Lower lobe of right lung (tissue), 2 donors: ENCODE measurements around the gene MAGI2. TPM values are rescaled to one million over a fixed set of nuclear protein-coding genes. Genes with fewer than 3 reads are reported as not detected.
A peak's percentile ranks its signal among the peaks of the same experiment; 100 is the strongest.

Experiments
- ATAC-seq, 2 donors: fragments of 200-7000 bp; cut with Tn5 transposase; one replicate each; pipeline ENCODE4 v1.9.1; 2020 to 2022; ENCODE audit warnings: mild to moderate bottlenecking in 2 of 2, moderate library complexity in 2 of 2
- DNase-seq: peaks from one replicate; pipeline ENCODE4 v3.0.0-alpha.2; 2020
- H3K27ac ChIP-seq: fragments of 200-600 bp; one replicate; pipeline ENCODE4 v1.8.0; 2022
- H3K27me3 ChIP-seq: fragments of 200-600 bp; one replicate; pipeline ENCODE4 v1.8.0; 2022; ENCODE audit warnings: low read depth
- H3K36me3 ChIP-seq: fragments of 200-600 bp; one replicate; pipeline ENCODE4 v1.8.0; 2022; ENCODE audit warnings: mild to moderate bottlenecking
- H3K4me1 ChIP-seq: fragments of 200-600 bp; one replicate; pipeline ENCODE4 v1.8.0; 2022
- H3K4me3 ChIP-seq: fragments of 200-600 bp; one replicate; pipeline ENCODE4 v1.8.0; 2022; ENCODE audit warnings: mild to moderate bottlenecking
- H3K9me3 ChIP-seq: fragments of 200-600 bp; one replicate; pipeline ENCODE4 v1.8.0; 2022
- CTCF ChIP-seq: fragments of 200-600 bp; IDR thresholded peaks from one replicate; pipeline ENCODE4 v1.8.0; 2022; ENCODE audit warnings: antibody characterized with exemption, mild to moderate bottlenecking
- intact Hi-C: fragments of 100-400 bp; cut with DNase I; formaldehyde crosslinking; loops from one replicate; pipeline ENCODE4 v1.11.0; 2022
- total RNA-seq: library from RNA; stranded (reverse); fragmentation: NEBNext Ultra II Directional; extraction: Animal tissue kit (Norgen Biotek cat#: 25700); gene quantifications from one replicate; pipeline ENCODE4 v1.2.1, GENCODE V29; 2021
- donor health status: DM: no; HTN: yes; CAD: no; lungs with severe emphysema.

The MAGI2 gene
- total RNA-seq, 1 donor from 2014 or later, result 15.3 TPM

DNA sequence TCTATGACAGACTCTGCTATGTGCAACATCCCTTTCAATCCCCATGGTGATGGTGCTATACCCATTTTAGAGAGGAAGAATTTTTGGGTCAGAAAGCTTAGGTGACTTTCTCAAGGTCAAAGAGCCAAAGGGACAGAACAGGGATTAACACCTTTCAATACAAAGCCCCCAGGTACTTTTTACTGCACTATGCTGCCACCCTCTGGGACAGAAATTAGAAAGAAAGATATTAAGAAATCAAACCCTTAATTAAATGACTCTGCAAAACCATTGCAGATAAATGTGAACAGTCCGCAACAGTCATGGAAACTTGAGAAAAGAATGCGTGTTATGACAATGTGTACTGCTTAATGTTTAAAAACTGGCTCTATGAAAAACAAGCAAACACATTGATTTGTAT is 673.7 kb downstream of the MAGI2 start:
- TF ChIP-seq CTCF, result no peak
- ATAC-seq (no peak), DNase-seq (no peak)
- H3K4me3 ChIP-seq, result no peak overlapping the region
- H3K9me3 ChIP-seq, result no peaks in the 10 kb centered on the region
- H3K27me3 ChIP-seq, result no peaks in the 10 kb centered on the region
- intact Hi-C loops, result no loop called here
- H3K27ac ChIP-seq, result no peak overlapping the region
- no peaks in the 10 kb centered on the region for H3K36me3 ChIP-seq
- H3K4me1 ChIP-seq, result no peaks in the 10 kb centered on the region

- Histone ChIP-seq H3K36me3 (no peaks in the 10 kb centered on the region), H3K4me3 (no peak overlapping the region), H3K4me1 (no peaks in the 10 kb centered on the region), H3K27ac (no peak overlapping the region), H3K9me3 (no peaks in the 10 kb centered on the region), H3K27me3 (no peaks in the 10 kb centered on the region)
- no peak for DNase-seq
- TF ChIP-seq CTCF, result no peak
- intact Hi-C loops, result no loop called here
- ATAC-seq, result no peak
These were observed 675.6 kb downstream of the MAGI2 start for GRCh38 chr7:78777829-78778228.

- DNase-seq (no peak), ATAC-seq (no peak)
- intact Hi-C loops, result no loop called here
- H3K36me3 ChIP-seq, result no peaks in the 10 kb centered on the region
- no peak for TF ChIP-seq CTCF
- no peaks in the 10 kb centered on the region for H3K9me3 ChIP-seq
- no peak overlapping the region for H3K4me3 ChIP-seq
- peaks cover 14% of the 10 kb centered on the region for H3K4me1 ChIP-seq
- H3K27me3 ChIP-seq, result no peaks in the 10 kb centered on the region
- no peak overlapping the region for H3K27ac ChIP-seq
These were observed 682.8 kb downstream of the MAGI2 start for GRCh38 chr7:78770422-78771410.

DNA sequence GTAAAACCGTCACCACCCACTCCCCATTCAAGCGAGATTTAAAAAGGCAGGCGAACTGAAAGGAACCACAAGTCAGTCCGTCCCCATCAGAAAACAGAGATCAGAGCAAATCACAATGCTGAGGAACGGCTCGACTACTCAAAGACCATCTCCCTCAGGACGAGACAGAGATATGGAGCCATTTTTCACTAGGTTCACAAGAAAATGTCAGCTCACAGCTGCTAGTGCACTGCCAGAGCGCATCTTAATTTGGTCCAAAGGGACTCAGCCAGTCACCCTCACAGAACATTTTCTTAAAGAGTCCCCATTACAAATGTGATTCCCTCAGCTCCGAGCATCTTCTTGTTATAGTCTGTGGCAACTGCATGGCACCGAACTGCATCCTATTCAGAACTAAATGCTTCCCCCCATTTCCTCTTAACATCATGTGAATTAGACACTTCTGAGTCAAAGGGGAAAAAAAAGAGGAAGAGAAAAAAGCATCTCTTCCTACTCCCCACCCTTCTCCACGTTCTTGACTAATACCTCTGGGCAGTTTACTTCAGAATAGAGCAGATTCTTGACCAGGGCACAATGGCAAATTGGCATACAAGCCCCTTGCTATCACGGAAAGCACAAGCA is 683.9 kb downstream of the MAGI2 start:
- ATAC-seq, result peak; percentile 37 to 39
- intact Hi-C loops, result no loop called here

GRCh38 chr7:78768859-78769258 is 684.6 kb downstream of the MAGI2 start:
- Histone ChIP-seq H3K36me3 (no peaks in the 10 kb centered on the region), H3K27ac (no peak overlapping the region), H3K4me1 (peaks cover 14% of the 10 kb centered on the region), H3K4me3 (no peak overlapping the region), H3K9me3 (no peaks in the 10 kb centered on the region), H3K27me3 (no peaks in the 10 kb centered on the region)
- TF ChIP-seq CTCF, result no peak
- intact Hi-C loops, result no loop called here
- ATAC-seq (no peak), DNase-seq (no peak)

More for the DNA sequence above, 683.9 kb downstream of the MAGI2 start:
- H3K4me3 ChIP-seq, result peak overlapping the region; percentile 20
- H3K27me3 ChIP-seq, result no peaks in the 10 kb centered on the region
- no peak overlapping the region for H3K27ac ChIP-seq
- no peaks in the 10 kb centered on the region for H3K36me3 ChIP-seq
- peaks cover 14% of the 10 kb centered on the region for H3K4me1 ChIP-seq
- H3K9me3 ChIP-seq, result no peaks in the 10 kb centered on the region
- no peak for TF ChIP-seq CTCF
- DNase-seq, result no peak
